ENCODE results near the gene GGA2.

The GGA2 gene

DNA sequence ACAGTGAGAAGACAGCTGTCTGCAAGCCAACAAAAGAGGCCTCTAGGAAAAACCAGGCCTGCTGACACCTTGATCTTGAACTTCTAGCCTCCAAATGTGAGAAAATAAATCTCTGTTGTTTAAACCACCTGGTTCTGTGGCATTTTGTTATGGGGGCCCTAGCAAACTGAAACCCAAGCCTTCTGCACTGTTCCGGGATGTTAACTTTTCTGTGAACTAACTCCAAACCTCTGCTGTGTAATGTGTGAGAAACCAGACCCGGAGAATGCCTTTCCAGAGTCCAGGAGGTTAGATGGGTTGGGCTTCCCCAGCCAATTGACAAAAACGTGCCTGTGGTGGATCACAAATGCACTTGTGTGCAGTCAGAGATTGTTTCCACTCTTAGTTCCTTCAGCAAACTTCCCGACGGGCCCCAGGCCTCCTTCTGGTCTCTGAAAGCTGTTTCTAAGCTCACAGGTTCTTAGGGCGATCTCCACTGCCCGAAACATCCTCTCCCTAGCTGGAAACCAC is 13.6 kb upstream of the GGA2 start:
- H3F3A ChIP-seq (ENCODE audit: low read depth): no peaks in the 10 kb centered on the region
- H3K4me1 ChIP-seq (ENCODE audit: insufficient read depth, low read length, poor library complexity, severe bottlenecking): no peaks in the 10 kb centered on the region
- H3K79me2 ChIP-seq (ENCODE audit: insufficient read depth, low read length): no peaks in the 10 kb centered on the region
- no peak overlapping the region for H2AFZ ChIP-seq (ENCODE audit: low read length)
- H4K20me1 ChIP-seq (ENCODE audit: insufficient read depth, low read length, poor library complexity, severe bottlenecking): no peaks in the 10 kb centered on the region
- no peak overlapping the region for H3K4me2 ChIP-seq (ENCODE audit: low read depth, low read length, poor library complexity, severe bottlenecking)
- H3K9me3 ChIP-seq (ENCODE audit: insufficient read depth, low read depth, low read length): no peaks in the 10 kb centered on the region
- no peak for TF ChIP-seq EZH2phosphoT487 (IDR thresholded peaks at IDR 0.05; ENCODE audit: borderline replicate concordance)
- TF ChIP-seq, protein P1, sequence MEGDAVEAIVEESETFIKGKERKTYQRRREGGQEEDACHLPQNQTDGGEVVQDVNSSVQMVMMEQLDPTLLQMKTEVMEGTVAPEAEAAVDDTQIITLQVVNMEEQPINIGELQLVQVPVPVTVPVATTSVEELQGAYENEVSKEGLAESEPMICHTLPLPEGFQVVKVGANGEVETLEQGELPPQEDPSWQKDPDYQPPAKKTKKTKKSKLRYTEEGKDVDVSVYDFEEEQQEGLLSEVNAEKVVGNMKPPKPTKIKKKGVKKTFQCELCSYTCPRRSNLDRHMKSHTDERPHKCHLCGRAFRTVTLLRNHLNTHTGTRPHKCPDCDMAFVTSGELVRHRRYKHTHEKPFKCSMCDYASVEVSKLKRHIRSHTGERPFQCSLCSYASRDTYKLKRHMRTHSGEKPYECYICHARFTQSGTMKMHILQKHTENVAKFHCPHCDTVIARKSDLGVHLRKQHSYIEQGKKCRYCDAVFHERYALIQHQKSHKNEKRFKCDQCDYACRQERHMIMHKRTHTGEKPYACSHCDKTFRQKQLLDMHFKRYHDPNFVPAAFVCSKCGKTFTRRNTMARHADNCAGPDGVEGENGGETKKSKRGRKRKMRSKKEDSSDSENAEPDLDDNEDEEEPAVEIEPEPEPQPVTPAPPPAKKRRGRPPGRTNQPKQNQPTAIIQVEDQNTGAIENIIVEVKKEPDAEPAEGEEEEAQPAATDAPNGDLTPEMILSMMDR (conservative IDR thresholded peaks at IDR 0.05; ENCODE audit: low read length): no peak
- H3K27me3 ChIP-seq (ENCODE audit: insufficient read depth, low read length, poor library complexity, severe bottlenecking): no peaks in the 10 kb centered on the region
- H3K9ac ChIP-seq (ENCODE audit: low read depth, low read length, poor library complexity, severe bottlenecking): no peak overlapping the region
- H3K36me3 ChIP-seq (ENCODE audit: insufficient read depth, low read length): peaks cover 11% of the 10 kb centered on the region; the same call in 1 of the 2 replicates
- no peaks in the 10 kb centered on the region for H3K9me2 ChIP-seq (replicated peaks; ENCODE audit: low read depth, low read length)
- H3K4me3 ChIP-seq (ENCODE audit: low read length, poor library complexity, severe bottlenecking): no peak overlapping the region

DNA sequence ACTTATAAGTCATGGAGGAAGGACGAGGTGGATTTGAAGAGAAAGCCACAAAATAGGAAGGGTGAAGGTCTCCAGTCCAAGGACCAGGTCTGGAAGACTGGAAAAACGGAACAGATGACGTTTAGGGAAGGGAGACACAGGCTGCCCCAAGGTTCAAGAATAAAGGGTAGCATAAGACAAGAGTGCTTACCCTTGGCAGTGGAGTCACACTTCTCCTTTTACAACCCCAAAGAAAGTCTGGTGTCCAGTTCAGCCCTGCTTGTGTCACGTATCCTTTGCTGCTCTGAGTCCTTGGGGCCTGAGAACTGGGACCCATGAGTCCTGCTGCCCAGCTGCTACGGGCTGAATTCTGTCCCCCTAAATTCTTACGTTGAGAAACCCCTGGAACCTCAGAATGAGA is 13.0 kb upstream of the GGA2 start:
- Histone ChIP-seq H4K20me1 (ENCODE audit: insufficient read depth, low read length, poor library complexity, severe bottlenecking) (no peaks in the 10 kb centered on the region), H3F3A (ENCODE audit: low read depth) (no peaks in the 10 kb centered on the region), H3K36me3 (ENCODE audit: insufficient read depth, low read length) (peaks cover 10% of the 10 kb centered on the region; the same call in 1 of the 2 replicates), H2AFZ (ENCODE audit: low read length) (no peak overlapping the region), H3K4me3 (ENCODE audit: low read length, poor library complexity, severe bottlenecking) (no peak overlapping the region), H3K4me2 (ENCODE audit: low read depth, low read length, poor library complexity, severe bottlenecking) (no peak overlapping the region), H3K9me2 (replicated peaks; ENCODE audit: low read depth, low read length) (no peaks in the 10 kb centered on the region), H3K9me3 (ENCODE audit: insufficient read depth, low read depth, low read length) (no peaks in the 10 kb centered on the region), H3K79me2 (ENCODE audit: insufficient read depth, low read length) (no peaks in the 10 kb centered on the region), H3K4me1 (ENCODE audit: insufficient read depth, low read length, poor library complexity, severe bottlenecking) (peaks cover 3% of the 10 kb centered on the region), H3K27me3 (ENCODE audit: insufficient read depth, low read length, poor library complexity, severe bottlenecking) (no peaks in the 10 kb centered on the region), H3K9ac (ENCODE audit: low read depth, low read length, poor library complexity, severe bottlenecking) (no peak overlapping the region)
- TF ChIP-seq, protein P1 (conservative IDR thresholded peaks at IDR 0.05; ENCODE audit: low read length): no peak
- no peak for TF ChIP-seq EZH2phosphoT487 (IDR thresholded peaks at IDR 0.05; ENCODE audit: borderline replicate concordance)

DNA sequence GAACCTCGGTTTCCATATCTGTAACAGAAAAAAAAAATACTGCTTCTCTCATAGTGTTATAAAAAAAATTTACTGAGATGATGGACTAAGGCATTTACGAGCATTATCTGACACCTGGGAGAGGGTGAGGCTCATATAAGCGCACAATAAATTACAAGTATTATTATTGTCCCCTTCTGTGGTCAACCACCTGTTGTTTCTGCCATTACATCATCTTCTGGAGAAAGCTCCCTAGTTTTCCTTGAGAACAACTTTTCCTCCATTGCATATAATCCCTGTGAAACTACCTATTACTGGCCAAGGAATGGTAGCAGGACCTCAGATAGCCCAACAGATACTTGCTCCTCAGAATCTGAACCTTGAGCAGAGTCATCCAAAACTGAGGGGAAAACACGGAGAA is 11.7 kb upstream of the GGA2 start:
- TF ChIP-seq EZH2phosphoT487 (IDR thresholded peaks at IDR 0.05; ENCODE audit: borderline replicate concordance): no peak
- TF ChIP-seq, protein P1 (conservative IDR thresholded peaks at IDR 0.05; ENCODE audit: low read length): no peak
- Histone ChIP-seq H4K20me1 (ENCODE audit: insufficient read depth, low read length, poor library complexity, severe bottlenecking) (no peaks in the 10 kb centered on the region), H3K27me3 (ENCODE audit: insufficient read depth, low read length, poor library complexity, severe bottlenecking) (no peaks in the 10 kb centered on the region), H3K4me3 (ENCODE audit: low read length, poor library complexity, severe bottlenecking) (no peak overlapping the region), H3K9me3 (ENCODE audit: insufficient read depth, low read depth, low read length) (no peaks in the 10 kb centered on the region), H2AFZ (ENCODE audit: low read length) (no peak overlapping the region), H3K9me2 (replicated peaks; ENCODE audit: low read depth, low read length) (no peaks in the 10 kb centered on the region), H3K36me3 (ENCODE audit: insufficient read depth, low read length) (peaks cover 10% of the 10 kb centered on the region; the same call in 1 of the 2 replicates), H3K4me1 (ENCODE audit: insufficient read depth, low read length, poor library complexity, severe bottlenecking) (peaks cover 4% of the 10 kb centered on the region), H3F3A (ENCODE audit: low read depth) (no peaks in the 10 kb centered on the region), H3K9ac (ENCODE audit: low read depth, low read length, poor library complexity, severe bottlenecking) (no peak overlapping the region), H3K79me2 (ENCODE audit: insufficient read depth, low read length) (no peaks in the 10 kb centered on the region), H3K4me2 (ENCODE audit: low read depth, low read length, poor library complexity, severe bottlenecking) (no peak overlapping the region)

Data from Loucy (cell line).